HG03520 (cell line): ENCODE measurements around the gene POLR1A.

ENCODE experiments used
- ATAC-seq: cut with Tn5 transposase; IDR thresholded peaks from one replicate; pipeline ENCODE4 v1.9.1; 2021; ENCODE audit warnings: mild to moderate bottlenecking, moderate library complexity; ENCODE audit not compliant: unreplicated experiment

The POLR1A gene

GRCh38 chr2:86023366-86023712 lies 82.3 kb downstream of the POLR1A start:
- no peak for ATAC-seq

GRCh38 chr2:86022661-86023365 lies 82.9 kb downstream of the POLR1A start:
- ATAC-seq = no peak

GRCh38 chr2:86021396-86022378 lies 84.0 kb downstream of the POLR1A start:
- no peak for ATAC-seq

GRCh38 chr2:86020984-86021383 lies 84.7 kb downstream of the POLR1A start:
- no peak for ATAC-seq

DNA sequence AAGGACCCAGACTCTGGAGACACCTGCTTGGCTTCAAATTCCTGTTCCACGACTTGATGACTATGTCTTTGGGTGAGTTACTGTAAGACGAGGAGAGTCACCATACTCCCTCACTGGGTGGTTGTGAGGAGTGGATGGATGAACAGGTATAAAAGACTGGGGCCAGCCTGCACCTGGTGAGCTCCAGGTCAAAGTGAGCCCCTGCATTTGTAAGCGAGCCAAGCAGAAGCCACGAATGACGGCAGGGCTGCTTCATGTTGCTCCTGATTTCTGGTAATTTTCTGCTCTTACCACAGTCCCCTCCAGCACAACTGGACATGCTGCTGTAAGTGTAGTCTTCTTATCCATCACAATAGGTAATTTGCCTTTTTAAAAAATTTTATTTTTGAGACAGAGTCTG lies 86.6 kb downstream of the POLR1A start:
- no peak for ATAC-seq

DNA sequence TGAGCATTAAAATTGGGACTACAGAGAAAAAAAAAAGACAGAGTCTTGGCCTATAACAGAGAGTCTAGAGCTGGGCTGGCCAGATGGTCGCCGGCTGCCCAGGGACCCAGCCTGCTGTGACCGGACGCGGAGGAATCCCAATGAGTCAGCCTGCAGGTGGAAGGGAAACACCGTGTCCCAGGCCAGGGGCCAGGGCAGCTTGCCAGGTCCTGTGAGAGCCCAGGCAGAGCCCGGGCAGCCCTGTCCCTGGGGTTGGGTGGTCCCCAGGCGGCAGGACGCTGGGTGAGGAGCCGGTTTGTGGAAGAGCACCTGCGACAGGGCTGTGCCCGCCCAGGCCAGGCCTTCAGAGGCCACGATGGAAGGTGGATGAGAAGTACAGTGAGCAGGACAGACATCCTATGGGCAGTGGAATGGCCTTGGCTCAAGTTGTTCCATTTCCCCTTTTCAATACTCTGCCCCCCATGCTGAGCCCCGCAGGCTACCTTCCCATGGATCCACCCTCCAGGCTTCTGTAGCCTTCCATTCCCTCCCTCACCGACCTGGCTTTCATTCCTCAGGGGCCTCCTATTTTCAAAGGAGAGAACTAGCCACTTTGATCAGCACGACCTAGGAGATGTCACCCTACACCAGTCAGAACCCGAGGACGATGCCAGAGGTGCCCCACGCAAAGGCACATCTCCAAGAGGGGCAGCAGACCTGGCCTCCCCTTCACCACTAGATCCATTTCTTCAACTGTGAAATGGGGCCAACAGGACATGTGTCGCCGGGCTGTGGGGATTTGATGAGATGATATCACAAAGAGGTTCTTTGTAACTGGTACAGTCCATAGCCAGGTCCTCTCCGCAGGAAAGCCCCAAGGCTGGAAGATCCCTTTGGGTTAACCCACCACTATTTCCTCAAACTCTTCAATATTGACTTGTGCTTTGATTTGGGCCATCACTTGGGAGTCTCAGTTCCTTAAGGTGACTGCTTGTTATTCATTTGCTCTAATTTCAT lies 87.5 kb downstream of the POLR1A start:
- no peak for ATAC-seq

DNA sequence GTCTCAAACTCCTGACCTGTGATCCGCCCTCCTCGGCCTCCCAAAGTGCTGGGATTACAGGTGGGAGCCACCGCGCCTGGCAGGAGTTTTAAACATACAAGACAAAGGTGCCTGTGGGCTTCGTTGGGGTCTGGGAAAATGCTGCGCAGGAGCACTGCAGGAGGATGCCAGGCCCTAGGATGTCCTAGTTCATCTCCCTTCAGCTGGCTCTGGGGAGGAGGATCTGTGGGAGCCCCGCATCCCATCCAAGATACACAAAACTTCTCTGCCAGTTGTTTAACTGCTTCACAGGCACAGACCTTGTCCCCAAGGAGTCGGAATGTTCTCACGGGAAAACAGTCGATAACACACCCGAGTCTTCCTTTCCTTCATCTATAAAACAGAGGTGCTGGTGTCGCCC lies 89.1 kb downstream of the POLR1A start:
- no peak for ATAC-seq

DNA sequence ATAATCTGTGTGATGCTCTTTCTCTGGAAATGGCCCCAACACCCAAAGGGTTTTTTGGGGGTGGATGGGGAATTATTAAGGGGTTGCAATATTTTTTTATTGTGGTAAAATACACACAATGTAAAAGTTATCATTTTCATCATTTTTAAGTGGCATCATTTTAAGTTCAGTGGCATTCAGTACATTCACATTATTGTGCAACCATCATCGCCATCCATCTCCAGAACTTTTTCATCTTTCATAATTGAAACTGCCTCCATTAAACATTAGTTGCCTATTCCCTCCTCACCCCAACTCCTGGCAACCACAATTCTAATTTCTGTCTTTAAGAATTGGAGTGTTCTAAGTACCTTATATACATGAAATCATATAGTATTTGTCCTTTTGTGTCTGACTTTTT lies 90.0 kb downstream of the POLR1A start:
- ATAC-seq = no peak

GRCh38 chr2:86015006-86015405 lies 90.7 kb downstream of the POLR1A start:
- ATAC-seq = no peak

DNA sequence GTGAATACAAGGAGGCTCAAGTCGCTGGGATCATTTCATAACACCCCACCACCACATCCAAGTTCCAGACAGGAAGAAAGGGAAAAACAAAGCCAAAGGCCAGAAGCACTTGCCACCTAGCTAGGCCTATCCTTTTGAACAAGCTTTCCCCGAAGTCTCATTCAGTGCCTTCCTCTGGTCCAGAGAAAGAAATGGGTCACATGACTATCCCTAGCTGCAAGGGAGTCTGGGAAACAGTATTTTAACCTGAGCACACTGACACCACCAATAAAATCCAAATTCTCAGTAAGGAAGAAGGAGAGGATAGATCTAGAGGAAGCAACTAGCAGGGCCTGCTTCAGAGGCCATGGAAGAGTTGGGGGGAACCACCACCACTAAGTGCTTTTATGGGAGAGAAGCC lies 91.2 kb downstream of the POLR1A start:
- no peak for ATAC-seq

DNA sequence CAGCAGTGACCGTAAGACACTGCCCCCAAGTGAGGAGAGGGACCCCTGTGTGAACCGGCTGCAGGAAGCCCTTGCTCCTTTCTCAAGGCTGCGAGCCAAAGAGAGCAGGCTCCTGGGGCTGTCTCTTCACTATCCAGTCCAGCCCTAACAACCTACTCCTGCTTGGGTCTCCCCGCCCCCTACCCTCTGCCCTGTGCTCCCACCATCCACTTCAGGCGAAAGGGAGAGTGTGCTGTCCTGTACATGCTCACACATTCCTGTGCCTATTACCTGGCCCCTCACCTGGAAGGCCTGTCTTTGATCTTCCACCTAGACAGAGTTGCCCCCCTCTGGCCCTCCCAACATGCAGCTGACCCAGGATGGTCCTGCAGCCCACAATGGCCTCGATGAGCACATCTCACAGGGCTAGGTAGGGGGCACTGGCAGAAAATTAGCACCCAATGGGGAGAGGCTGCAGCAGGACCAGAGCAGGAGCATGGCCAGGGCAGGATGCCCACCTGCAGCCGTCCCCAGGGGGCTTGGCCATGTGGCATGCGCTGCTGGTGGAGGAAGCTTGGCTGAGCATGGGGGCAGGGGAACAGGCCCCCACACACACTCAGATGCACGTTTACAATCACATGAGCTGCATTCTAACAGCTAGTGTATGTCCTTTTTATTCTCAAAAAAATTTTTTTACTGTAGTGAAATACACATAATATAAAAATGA lies 93.5 kb downstream of the POLR1A start:
- ATAC-seq = no peak

GRCh38 chr2:86011449-86011941 lies 94.2 kb downstream of the POLR1A start:
- ATAC-seq = no peak

- no peak for ATAC-seq
These were observed 95.6 kb downstream of the POLR1A start for GRCh38 chr2:86010083-86010482.

DNA sequence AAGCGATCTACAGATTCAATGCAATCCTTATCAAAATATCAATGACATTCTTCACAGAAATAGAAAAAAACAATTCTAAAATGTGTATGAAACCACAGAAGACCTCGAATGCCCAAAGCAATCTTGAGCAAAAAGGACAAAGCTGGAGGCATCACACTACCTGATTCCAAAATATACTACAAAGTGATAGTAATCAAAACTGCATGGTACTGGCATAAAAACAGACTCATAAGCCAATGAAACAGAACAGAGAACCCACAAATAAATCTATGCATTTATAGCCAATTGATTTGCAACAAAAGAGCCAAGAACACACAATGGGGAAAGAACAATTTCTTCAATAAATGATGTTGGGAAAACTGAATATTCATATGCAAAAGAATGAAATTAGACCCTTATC lies 99.2 kb downstream of the POLR1A start:
- no peak for ATAC-seq

GRCh38 chr2:86003967-86004366 lies 101.7 kb downstream of the POLR1A start:
- ATAC-seq = no peak

DNA sequence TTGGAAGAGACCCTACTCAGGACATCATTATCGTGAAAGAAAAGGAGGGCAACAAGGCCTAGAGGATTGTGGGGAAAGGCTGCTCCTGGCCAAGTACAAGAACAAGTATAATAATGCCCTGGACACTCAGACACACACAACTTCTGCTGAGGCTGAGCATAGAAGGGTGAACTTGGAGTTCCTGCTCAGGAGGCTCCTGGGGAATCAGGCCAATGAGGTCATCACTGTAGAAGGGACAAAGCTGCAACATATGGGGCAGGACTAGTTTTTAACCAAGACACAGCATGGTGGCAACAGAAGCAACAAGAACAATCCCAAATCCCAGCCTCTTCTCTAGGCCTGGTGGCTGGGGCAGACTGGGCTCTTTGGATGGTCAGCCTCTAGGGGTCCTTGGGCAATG lies 102.6 kb downstream of the POLR1A start:
- no peak for ATAC-seq

DNA sequence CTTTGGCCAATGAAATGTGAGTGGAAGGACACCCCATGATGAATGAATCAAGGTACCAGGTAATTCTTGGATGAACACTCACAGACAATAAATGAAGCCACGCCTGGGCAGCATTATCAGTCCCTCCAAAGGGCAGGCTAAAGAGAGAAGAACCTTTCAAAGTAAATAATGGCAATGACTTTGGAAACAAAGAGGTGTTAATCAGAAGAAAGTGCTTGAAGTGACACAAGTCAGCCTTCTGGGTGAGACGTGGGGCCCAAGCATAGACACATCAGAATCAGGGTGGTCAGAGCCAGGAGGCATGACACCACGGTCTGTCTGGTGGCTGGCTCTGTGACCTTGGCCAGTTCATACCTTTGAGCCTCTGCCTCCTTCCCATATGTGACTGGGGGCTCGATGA lies 103.3 kb downstream of the POLR1A start:
- no peak for ATAC-seq

DNA sequence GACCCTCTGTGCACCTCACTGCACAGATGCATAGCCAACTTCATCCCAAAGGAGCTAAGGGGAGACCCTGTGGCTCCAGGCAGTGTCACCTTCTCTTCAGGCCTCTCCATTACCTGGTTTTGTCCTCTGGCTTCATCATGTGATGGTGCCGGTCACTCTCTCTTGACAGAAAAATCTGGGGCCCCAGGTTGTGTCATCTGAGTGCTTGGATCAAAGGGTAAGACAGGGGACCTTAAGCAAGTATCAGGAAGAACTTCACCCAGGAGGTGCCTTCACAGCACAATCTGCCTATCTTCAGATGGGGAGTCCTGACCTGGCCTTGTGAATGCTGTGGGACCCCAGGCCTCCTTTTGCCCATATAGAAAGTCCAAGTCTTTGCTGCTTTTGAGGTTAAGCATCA lies 104.4 kb downstream of the POLR1A start:
- no peak for ATAC-seq

DNA sequence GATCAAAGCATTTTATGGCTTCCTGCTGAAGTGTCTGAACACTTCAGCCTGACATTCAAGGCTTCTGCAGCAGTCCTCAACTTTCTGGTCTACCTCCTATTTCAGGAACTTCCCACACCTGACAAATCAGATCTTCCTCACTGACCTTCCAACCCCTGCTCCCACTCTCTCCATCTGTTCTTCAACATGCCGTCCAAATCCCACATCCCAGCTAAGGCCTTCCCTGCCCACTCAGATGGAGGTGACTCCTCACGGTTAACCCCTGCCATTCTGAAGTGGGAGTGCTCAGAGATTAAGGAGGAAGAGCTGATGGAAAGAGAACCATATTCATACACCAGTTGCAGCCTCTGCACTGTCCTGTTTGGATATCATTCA lies 104.8 kb downstream of the POLR1A start:
- ATAC-seq = no peak
